Heart left ventricle (tissue), 13 donors: Measurements from ENCODE around the gene MAPK10.

Experiments used
- CTCF ChIP-seq, 12 donors: fragments of 200-600 bp; sonication (generic) in 4 of 12; IDR thresholded peaks; one replicate each; pipeline versions ENCODE4 v1.5.0 to v1.8.0; 2018 to 2022; ENCODE audit warnings: antibody characterized with exemption in 12 of 12, mild to moderate bottlenecking in 5 of 12
- POLR2A ChIP-seq, 2 donors: fragments of 450-650 bp; IDR thresholded peaks; one replicate each; pipeline ENCODE4 v1.6.1; 2017; ENCODE audit warnings: antibody characterized with exemption in 2 of 2, mild to moderate bottlenecking in 2 of 2, moderate library complexity in 2 of 2
- donor health status: ischemic (EF 13 %, LVEDD 7.1; RV severe dilation, severe dysfunction).
- donor health status: DM: no; HTN: yes; CAD: no.
- donor health status: DM: no; HTN: no; CAD: no.
- donor health status: ischemic (EF 25% LVEDD 6.9; RV normal size, moderate dysfunction).
- donor health status: ischemic (EF 25% LVEDD 5.7; RV mildly dilated, moderate dysfunction).
- donor health status: ischemic (EF 35%, LVEDD 5.7; RV mildly dilated, moderate dysfunction).
- donor health status: nonischemic (EF 11% LVEDD 7.7; RV severe dilation, severe dysfunction).
- donor health status: DM: yes; HTN: yes; CAD: no.
- donor health status: PGD.
- donor health status: ischemic (EF 29% LVEDD 5.4; RV normal size, mild dysfunction).
- donor health status: nonischemic (EF 23%, LVEDD 6.1; RV moderate dilation, normal function).

- TF ChIP-seq CTCF (IDR thresholded peaks at IDR 0.05) (no peak), POLR2A (IDR thresholded peaks at IDR 0.05) (no peak)
These were observed 365.3 kb downstream of the MAPK10 start for GRCh38 chr4:85994576-85994975.
